GM12892 (cell line): Measurements from ENCODE around the gene RNPEP.

Experiments used
- POLR2A ChIP-seq: IDR thresholded peaks from 2 replicates; pipeline ENCODE4 v1.6.1; 2011; ENCODE audit warnings: low read depth, low read length, control low read depth
- POLR2AphosphoS5 ChIP-seq: IDR thresholded peaks from 2 replicates; pipeline ENCODE4 v1.6.1; 2011; ENCODE audit warnings: low read depth, low read length, control low read depth
- TAF1 ChIP-seq: IDR thresholded peaks from 2 replicates; pipeline ENCODE4 v1.6.1; 2011; ENCODE audit warnings: low read depth, mild to moderate bottlenecking, control low read depth, low read length, borderline replicate concordance

- TF ChIP-seq POLR2A (no peak), POLR2AphosphoS5 (no peak), TAF1 (no peak)
These were observed 28.0 kb upstream of the RNPEP start for GRCh38 chr1:201954263-201955008.
